Neutrophil (primary cell): ENCODE measurements around the gene RRBP1.

Source experiments
- H3K27ac ChIP-seq: fragments of 200-600 bp; sonication (generic); 2 replicates; pipeline ENCODE4 v1.5.1; 2016; ENCODE audit warnings: mild to moderate bottlenecking, moderate library complexity
- H3K27me3 ChIP-seq: fragments of 200-600 bp; sonication (generic); 2 replicates; pipeline ENCODE4 v1.6.0; 2016; ENCODE audit warnings: mild to moderate bottlenecking
- H3K36me3 ChIP-seq: fragments of 200-600 bp; sonication (generic); 2 replicates; pipeline ENCODE4 v1.5.1; 2017
- H3K4me1 ChIP-seq, 2 experiments: fragments of 200-600 bp in 1 of 2; sonication (generic) in 1 of 2; 1 replicate in 1 of 2; 2 replicates in 1 of 2; pipeline versions ENCODE4 v1.5.1 to v1.6.1; 2013 to 2016; ENCODE audit warnings: low read depth in 1 of 2, low read length in 1 of 2, mild to moderate bottlenecking in 1 of 2, moderate library complexity in 1 of 2; ENCODE audit not compliant: control insufficient read depth in 1 of 2, insufficient read depth in 1 of 2
- H3K4me3 ChIP-seq, 2 experiments: fragments of 200-600 bp in 1 of 2; sonication (generic) in 1 of 2; 1 replicate in 1 of 2; 2 replicates in 1 of 2; pipeline ENCODE4 v1.5.1; 2013 to 2016; ENCODE audit warnings: low read depth in 1 of 2, low read length in 1 of 2, mild to moderate bottlenecking in 1 of 2, moderate library complexity in 1 of 2
- H3K9me3 ChIP-seq: fragments of 200-600 bp; sonication (generic); 2 replicates; pipeline ENCODE4 v1.5.1; 2016
- CTCF ChIP-seq: fragments of 200-600 bp; sonication (generic); IDR thresholded peaks from 2 replicates; pipeline ENCODE4 v1.5.1; 2016; ENCODE audit warnings: antibody characterized with exemption

The RRBP1 gene

DNA sequence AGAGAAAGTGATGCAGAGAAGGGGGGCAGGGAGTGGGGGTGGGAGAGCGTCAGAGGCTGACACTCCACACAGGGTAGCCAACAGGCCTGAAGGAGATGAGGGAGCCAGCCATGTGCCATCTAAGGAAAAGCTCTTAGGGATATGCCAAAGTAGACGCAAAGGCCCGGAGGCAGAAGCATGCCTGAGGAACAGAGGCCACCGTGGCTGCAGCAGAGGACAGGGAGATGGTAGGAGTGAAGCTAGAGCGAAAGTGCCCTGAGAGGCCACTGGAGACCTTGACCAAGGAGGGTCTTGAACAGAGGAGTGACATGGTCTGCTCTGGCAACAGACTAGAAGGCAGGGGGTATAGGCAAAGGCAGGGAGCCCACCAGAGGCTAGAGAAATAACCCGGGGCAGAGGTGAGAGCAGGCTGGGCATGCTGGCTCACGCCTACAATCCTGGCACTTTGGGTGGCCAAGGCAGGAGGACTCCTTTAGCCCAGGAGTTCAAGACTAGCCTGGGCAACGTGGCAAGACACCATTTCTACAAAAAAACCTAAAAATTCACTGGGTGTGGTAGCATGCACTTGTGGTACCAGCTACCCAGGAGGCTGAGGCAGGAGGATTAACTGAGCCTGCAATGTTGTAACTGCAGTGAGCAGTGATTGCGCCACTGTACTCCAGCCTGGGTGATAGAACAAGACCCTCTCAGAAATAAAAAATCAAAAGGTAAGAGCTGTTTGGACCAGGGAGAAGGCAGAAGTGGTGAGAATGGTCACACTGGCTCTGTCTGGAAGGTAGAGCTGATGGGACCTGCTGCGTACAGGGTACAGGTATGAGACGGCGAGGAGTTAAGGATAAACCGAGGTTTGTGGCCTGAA is 6.3 kb downstream of the RRBP1 start:
- no peaks in the 10 kb centered on the region for H3K27me3 ChIP-seq
- H3K9me3 ChIP-seq = no peaks in the 10 kb centered on the region
- H3K36me3 ChIP-seq = no peaks in the 10 kb centered on the region
- H3K4me3 ChIP-seq = no peak overlapping the region
- H3K27ac ChIP-seq = no peak overlapping the region
- TF ChIP-seq CTCF = no peak
- peaks cover 25 to 33% of the 10 kb centered on the region in 2 experiments for H3K4me1 ChIP-seq

- H3K27me3 ChIP-seq = no peaks in the 10 kb centered on the region
- peaks cover 20 to 32% of the 10 kb centered on the region in 2 experiments for H3K4me1 ChIP-seq
- H3K36me3 ChIP-seq = no peaks in the 10 kb centered on the region
- no peak overlapping the region for H3K4me3 ChIP-seq
- H3K9me3 ChIP-seq = no peaks in the 10 kb centered on the region
- no peak for TF ChIP-seq CTCF
- H3K27ac ChIP-seq = no peak overlapping the region
Observed at GRCh38 chr20:17674722-17675518, 7.1 kb downstream of the RRBP1 start.

DNA sequence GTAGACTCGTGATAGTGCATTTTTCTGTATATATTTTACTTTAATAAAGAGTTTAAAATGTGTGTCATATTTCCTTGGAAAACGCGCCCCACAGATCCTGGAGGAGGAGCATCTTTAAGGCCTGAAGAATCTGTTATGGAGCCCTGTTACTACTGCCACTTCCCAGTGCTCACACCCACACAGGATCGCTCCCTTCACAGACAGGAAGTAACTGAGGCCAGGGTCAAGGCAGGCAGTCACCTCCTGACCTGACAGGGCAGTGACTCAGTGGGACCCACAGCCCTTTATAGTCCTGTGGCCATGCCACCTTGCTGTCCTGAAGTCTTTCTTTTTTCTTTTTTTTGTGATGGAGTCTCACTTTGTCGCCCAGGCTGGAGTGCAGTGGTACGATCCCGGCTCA is 9.0 kb downstream of the RRBP1 start:
- peaks cover 16 to 26% of the 10 kb centered on the region in 2 experiments for H3K4me1 ChIP-seq
- no peaks in the 10 kb centered on the region for H3K36me3 ChIP-seq
- H3K9me3 ChIP-seq = no peaks in the 10 kb centered on the region
- H3K4me3 ChIP-seq = no peak overlapping the region
- TF ChIP-seq CTCF = no peak
- no peak overlapping the region for H3K27ac ChIP-seq
- no peaks in the 10 kb centered on the region for H3K27me3 ChIP-seq

DNA sequence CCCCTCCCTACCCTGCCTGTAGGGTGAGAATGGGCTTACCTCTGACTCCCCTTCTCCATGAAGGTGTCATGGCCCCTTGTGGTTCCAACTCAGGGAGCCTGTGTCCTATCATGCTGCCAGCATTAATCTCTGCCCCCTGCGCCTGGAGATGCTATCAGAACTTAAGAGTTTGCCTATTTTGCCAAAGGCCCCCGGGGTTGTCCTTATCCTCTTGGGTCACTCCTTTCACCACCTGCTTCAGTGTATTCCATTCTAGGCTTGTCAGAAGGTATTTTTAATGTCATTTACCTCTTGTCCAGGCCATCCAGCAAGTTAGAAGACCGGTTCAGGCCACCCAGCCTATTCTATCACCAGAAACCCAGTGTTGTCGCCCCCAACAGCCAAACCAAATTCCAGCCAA is 10.5 kb downstream of the RRBP1 start:
- no peaks in the 10 kb centered on the region for H3K9me3 ChIP-seq
- H3K27me3 ChIP-seq = no peaks in the 10 kb centered on the region
- TF ChIP-seq CTCF = no peak
- H3K4me3 ChIP-seq = peak overlapping the region in 1 of 2 experiments; percentile 28
- H3K27ac ChIP-seq = peak overlapping the region; percentile 90
- H3K4me1 ChIP-seq = peaks cover 16 to 26% of the 10 kb centered on the region in 2 experiments
- H3K36me3 ChIP-seq = no peaks in the 10 kb centered on the region

DNA sequence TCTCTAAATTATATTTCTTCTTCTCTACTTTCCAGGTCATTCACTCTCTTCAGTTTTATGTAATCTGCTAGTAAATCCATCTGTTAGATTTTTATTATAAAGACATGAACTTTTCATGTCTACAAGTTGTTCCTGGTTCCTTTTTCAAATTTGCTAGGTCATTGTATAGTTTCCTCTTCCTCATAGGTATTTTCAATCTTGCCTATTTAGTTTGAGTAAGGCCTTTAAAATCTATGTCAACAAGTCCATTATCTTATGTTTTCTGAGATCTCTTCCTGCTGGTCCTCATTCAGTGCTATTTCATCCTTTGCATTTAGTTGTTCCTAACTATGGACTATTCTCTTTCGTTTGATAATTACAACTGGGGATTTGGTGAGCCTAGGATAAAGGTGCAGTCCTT is 11.0 kb downstream of the RRBP1 start:
- H3K27me3 ChIP-seq = no peaks in the 10 kb centered on the region
- TF ChIP-seq CTCF = no peak
- H3K9me3 ChIP-seq = no peaks in the 10 kb centered on the region
- peaks cover 16 to 26% of the 10 kb centered on the region in 2 experiments for H3K4me1 ChIP-seq
- no peaks in the 10 kb centered on the region for H3K36me3 ChIP-seq
- peak overlapping the region; percentile 90 for H3K27ac ChIP-seq
- H3K4me3 ChIP-seq = peak overlapping the region in 1 of 2 experiments; percentile 28
